GM10266 (cell line): ENCODE results near the gene FOXC2.

ENCODE experiments used
- DNase-seq: peaks from one replicate; pipeline ENCODE4 v3.0.0; 2012; ENCODE audit errors: extremely low spot score
- TF ChIP-seq, protein P1 (sequence below): IDR thresholded peaks from 2 replicates; pipeline ENCODE4 v1.5.1; 2012; ENCODE audit warnings: mild to moderate bottlenecking, low read depth; ENCODE audit not compliant: control insufficient read depth, insufficient read depth; ENCODE audit errors: missing control alignments

FOXC2 gene

GRCh38 chr16:86570558-86571529, 4.2 kb downstream of the FOXC2 start:
- no peak for DNase-seq
- TF ChIP-seq, protein P1, sequence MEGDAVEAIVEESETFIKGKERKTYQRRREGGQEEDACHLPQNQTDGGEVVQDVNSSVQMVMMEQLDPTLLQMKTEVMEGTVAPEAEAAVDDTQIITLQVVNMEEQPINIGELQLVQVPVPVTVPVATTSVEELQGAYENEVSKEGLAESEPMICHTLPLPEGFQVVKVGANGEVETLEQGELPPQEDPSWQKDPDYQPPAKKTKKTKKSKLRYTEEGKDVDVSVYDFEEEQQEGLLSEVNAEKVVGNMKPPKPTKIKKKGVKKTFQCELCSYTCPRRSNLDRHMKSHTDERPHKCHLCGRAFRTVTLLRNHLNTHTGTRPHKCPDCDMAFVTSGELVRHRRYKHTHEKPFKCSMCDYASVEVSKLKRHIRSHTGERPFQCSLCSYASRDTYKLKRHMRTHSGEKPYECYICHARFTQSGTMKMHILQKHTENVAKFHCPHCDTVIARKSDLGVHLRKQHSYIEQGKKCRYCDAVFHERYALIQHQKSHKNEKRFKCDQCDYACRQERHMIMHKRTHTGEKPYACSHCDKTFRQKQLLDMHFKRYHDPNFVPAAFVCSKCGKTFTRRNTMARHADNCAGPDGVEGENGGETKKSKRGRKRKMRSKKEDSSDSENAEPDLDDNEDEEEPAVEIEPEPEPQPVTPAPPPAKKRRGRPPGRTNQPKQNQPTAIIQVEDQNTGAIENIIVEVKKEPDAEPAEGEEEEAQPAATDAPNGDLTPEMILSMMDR, result no peak

DNA sequence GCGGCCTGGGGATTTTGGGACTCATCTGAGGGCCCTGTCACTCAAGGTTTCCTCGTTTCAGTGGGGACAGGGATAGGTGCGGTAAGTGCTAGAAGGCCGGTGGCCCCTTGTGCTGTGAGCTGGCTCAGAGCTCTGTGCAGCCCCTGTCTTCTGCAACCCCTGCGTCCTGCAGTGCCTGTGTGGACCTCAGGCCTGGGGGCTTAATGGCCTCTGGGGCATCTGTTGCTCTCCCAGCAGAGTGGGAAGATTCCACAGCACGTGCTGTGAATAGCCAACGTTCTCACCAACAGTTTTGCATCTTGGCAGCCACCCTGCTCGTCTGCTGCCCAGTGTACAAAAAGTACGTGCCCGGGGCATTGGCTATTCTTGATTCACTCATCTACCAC, 4.9 kb downstream of the FOXC2 start:
- DNase-seq, result no peak
- TF ChIP-seq, protein P1, result no peak

GRCh38 chr16:86572041-86572521, 5.5 kb downstream of the FOXC2 start:
- TF ChIP-seq, protein P1, result no peak
- no peak for DNase-seq

DNA sequence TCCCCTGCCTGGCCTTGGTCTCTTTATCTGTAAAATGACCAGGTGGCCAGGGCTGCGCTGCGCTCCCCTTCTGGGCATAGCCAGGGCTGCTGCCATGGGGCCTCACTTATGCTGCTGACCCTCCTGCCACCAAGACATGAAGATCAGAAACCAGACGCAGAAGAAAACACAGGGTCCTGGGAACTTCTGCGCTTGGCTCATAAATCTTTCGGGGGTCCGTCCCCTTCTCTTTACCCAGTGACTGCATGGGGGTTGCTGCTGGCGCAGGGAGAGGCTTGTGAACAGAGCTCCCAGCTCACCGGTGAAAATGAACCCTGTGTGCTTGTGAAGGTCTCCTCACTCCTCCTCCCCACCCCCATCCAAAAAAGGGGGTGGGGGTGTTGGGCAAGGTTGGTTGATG, 6.0 kb downstream of the FOXC2 start:
- TF ChIP-seq, protein P1, result no peak
- DNase-seq, result no peak

GRCh38 chr16:86573215-86573614, 6.6 kb downstream of the FOXC2 start:
- no peak for DNase-seq
- TF ChIP-seq, protein P1, result no peak

DNA sequence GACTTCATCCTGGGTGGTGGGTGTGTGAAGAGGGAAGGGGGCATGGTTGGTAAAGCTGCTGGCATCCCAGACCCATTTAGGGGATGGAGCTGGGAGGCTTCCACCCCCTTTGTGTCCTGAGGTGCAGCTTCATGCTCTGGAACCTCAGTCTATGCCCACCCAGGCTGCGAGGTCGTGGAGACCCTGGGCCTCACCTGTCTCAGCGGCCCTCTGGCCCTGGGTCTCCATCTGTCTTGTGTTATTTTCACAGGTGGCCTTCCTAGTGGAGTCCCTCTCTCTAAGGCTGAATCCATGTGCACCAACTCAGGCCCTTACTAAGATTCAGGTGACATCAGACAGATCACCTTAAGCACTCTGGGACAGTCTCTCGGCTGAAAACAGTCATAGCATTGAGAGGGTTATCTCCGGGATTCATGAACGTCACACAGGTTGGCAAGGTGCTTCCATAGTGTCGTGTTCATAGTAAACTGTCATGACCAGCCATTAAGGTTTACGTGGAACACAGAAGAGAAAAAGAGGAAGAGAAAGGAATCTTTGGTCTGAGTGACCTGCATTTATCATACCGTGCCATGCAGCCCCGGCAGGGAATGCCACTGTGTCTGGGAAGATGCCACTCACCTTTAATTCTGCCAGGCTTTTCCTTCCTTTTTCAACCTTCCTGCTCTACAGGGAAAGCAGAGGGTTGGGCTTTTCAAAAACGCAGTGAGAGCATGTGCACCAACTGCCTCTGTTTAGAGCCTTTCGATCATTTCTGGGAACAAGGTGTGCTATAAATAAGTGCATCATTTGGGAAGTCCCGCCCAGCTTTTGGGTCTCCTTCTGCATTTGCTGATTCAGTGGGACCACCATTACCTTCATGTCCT, 7.2 kb downstream of the FOXC2 start:
- TF ChIP-seq, protein P1, result no peak

More for the DNA sequence above, 7.2 kb downstream of the FOXC2 start:
- DNase-seq, result no peak
